Pancreas (tissue), 10 donors: Measurements from ENCODE around the gene AVP. TPM values are rescaled to one million over a fixed set of nuclear protein-coding genes. Genes with fewer than 3 reads are reported as not detected.

ENCODE experiments used
- ATAC-seq, 4 donors: fragments of 200-7000 bp; cut with Tn5 transposase; one replicate each; pipeline versions ENCODE4 v1.8.0 to v1.9.1; 2020; ENCODE audit warnings: mild to moderate bottlenecking in 4 of 4, moderate library complexity in 4 of 4
- DNase-seq, 6 donors: peaks; one replicate each; pipeline ENCODE4 v3.0.0-alpha.2; 2020
- FAIRE-seq: peaks from 2 replicates; lab custom pipeline; 2012; peaks lifted over from hg19 to GRCh38; lab: Jason Lieb, UNC
- H3K27ac ChIP-seq, 4 donors: fragments of 200-600 bp; sonication (generic); 1 replicate in 3 of 4; 2 replicates in 1 of 4; pipeline versions ENCODE4 v1.5.0 to v1.8.0; 2020
- H3K27me3 ChIP-seq, 4 donors: fragments of 200-600 bp; one replicate each; pipeline ENCODE4 v1.8.0; 2021
- H3K36me3 ChIP-seq, 3 donors: fragments of 200-600 bp; sonication (generic) in 1 of 3; one replicate each; pipeline versions ENCODE4 v1.5.0 to v1.8.0; 2020 to 2021
- H3K4me1 ChIP-seq, 3 donors: fragments of 200-600 bp; one replicate each; pipeline ENCODE4 v1.8.0; 2021
- H3K4me3 ChIP-seq, 4 donors: fragments of 200-600 bp; sonication (generic) in 2 of 4; one replicate each; pipeline versions ENCODE4 v1.5.0 to v1.8.0; 2020 to 2021
- H3K9me3 ChIP-seq, 4 donors: fragments of 200-600 bp; one replicate each; pipeline ENCODE4 v1.8.0; 2021
- WGBS, 2 donors: extraction: QIAGEN DNeasy Blood & Tissue Kit; methylation state at CpG; one replicate each; pipeline ENCODE4 v1.1.7; 2013; 5-methylcytosine and 5-hydroxymethylcytosine counted together
- intact Hi-C, 3 donors: fragments of 100-400 bp; cut with DNase I; formaldehyde crosslinking; loops; one replicate each; pipeline versions ENCODE4 v1.11.1 to v1.14.2; 2022
- polyA plus RNA-seq, 2 donors: library from polyadenylated mRNA; stranded (reverse); fragments of 200-250 nt; gene quantifications; one replicate each; pipeline ENCODE4 v1.2.3, GENCODE V29; 2013
- total RNA-seq, 6 donors: library from RNA; stranded (reverse); fragmentation: NEBNext Ultra II Directional in 4 of 6; extraction: Animal tissue kit (Norgen Biotek cat#: 25700) in 4 of 6; gene quantifications; one replicate each; pipeline versions ENCODE4 v1.2.1 to v1.2.4, GENCODE V29; 2021 to 2023
- TF ChIP-seq, protein P1 (sequence below), 4 donors: fragments of 200-600 bp; sonication (generic) in 3 of 4; IDR thresholded peaks; one replicate each; pipeline versions ENCODE4 v1.5.0 to v1.8.0; 2021; ENCODE audit warnings: antibody characterized with exemption in 4 of 4
- donor health status: healthy with polysubstance abuse.
- donor health status: DM: no; HTN: no; CAD: no; lungs with moderate emphysema.
- donor health status: DM: no; HTN: no; CAD: no.
- donor health status: control.
- donor health status: control.
- donor health status: Bipolar disorder and iron deficiency.
- donor health status: DM: yes; HTN: yes; CAD: no.
- donor health status: DM: no; HTN: no; CAD: no.
- donor health status: DM: no; HTN: no; CAD: no.
- donor health status: DM: yes; HTN: yes; CAD: no.

Gene AVP
- total and polyA plus RNA-seq, 8 donors, result not detected

DNA sequence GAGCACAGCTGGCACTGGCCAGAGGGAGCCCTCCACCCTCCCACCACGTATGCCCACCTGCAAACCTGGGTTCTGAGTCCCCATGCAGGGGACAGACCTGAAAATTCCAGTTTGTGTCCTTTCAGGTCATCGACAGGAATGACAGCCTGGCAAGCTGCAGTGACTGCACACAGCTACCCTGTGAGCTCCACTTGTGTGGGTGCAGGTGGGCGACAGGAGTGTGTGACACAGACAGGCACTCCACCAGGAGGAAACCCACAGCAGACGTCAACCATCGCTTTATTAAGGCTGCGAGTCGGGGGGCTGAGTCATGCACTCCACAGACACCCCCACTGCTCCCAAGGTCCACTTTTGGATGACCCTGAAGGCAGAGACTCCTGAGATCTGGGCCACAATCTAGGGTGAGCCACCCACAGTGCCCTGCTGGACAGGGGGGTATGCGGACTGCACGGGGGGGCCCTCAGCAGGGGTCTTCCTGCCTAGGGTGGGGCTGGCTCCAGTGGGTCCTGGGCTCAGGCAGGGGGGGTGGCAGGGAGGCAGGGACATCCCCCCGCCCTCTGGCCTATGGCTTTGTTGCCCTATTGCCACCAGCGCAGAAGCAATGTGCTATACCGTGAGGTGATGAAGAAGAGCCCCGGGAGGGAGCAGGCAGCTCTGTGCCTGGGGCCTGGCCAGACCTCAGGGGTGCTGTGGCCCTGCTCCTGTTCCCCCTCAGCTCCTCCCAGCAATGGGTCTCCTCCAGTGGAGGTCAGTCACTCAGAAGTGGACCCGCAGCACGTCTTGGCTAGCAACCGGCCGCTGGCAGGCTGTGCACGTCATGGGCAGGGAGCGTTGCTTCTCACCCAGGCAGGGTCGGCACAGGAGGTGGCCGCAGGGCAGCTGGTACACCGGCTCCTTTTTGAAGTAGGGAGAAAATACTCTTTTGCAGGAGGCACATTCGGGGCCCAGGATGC, 25.1 kb upstream of the AVP start:
- peaks cover 0 to 6% (median 6%) of the 10 kb centered on the region in 3 donors for H3K36me3 ChIP-seq
- H3K4me3 ChIP-seq, result no peak overlapping the region
- no peak overlapping the region for H3K27ac ChIP-seq
- TF ChIP-seq, protein P1, sequence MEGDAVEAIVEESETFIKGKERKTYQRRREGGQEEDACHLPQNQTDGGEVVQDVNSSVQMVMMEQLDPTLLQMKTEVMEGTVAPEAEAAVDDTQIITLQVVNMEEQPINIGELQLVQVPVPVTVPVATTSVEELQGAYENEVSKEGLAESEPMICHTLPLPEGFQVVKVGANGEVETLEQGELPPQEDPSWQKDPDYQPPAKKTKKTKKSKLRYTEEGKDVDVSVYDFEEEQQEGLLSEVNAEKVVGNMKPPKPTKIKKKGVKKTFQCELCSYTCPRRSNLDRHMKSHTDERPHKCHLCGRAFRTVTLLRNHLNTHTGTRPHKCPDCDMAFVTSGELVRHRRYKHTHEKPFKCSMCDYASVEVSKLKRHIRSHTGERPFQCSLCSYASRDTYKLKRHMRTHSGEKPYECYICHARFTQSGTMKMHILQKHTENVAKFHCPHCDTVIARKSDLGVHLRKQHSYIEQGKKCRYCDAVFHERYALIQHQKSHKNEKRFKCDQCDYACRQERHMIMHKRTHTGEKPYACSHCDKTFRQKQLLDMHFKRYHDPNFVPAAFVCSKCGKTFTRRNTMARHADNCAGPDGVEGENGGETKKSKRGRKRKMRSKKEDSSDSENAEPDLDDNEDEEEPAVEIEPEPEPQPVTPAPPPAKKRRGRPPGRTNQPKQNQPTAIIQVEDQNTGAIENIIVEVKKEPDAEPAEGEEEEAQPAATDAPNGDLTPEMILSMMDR (IDR thresholded peaks at IDR 0.05), result no peak
- DNase-seq (no peak), ATAC-seq (no peak), FAIRE-seq (no peak)
- no peaks in the 10 kb centered on the region for H3K9me3 ChIP-seq
- intact Hi-C loops, result loop anchor here in 1 of 3 donors (10.0 kb wide), 2 partner anchors 55 to 65 kb away; partner anchors contain the start of gene LZTS3
- no peaks in the 10 kb centered on the region for H3K27me3 ChIP-seq
- H3K4me1 ChIP-seq, result no peaks in the 10 kb centered on the region
- WGBS, 2 donors, result 89 to 94% methylated on average over 23 of the region's 23 CpGs

DNA sequence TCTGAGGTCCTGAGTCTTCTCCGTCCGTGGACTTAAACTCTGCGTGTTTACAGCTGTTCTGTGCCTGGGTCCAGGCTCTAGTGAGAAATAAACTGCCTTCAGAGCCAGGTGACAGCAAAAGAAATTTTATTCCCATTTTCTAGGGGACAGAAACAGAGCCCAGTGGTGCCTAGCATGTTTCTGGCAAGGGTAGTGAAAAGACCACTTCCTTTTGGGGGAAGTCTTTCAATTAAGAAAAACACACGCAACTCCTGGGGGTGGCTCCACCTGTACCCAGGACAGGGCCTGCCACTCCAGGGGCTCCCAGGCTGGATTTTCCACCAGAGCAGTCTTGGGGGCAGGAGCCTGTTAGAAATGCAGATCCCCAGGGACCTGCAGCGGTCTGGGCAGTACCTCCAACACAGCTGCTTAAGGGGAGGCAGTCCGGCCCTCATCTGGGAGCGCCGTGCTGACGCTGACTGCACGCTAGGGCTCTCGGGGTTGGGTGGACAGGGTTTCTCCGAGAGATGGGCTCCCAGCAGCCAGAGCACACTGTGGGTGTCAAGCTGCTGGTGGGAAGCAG, 23.0 kb upstream of the AVP start:
- TF ChIP-seq, protein P1 (IDR thresholded peaks at IDR 0.05), result no peak
- Histone ChIP-seq H3K36me3 (peaks cover 0 to 6% (median 6%) of the 10 kb centered on the region in 3 donors), H3K27me3 (no peaks in the 10 kb centered on the region), H3K27ac (no peak overlapping the region), H3K9me3 (no peaks in the 10 kb centered on the region), H3K4me1 (no peaks in the 10 kb centered on the region), H3K4me3 (no peak overlapping the region)
- no peak for FAIRE-seq
- intact Hi-C loops, result no loop called here
- WGBS, 2 donors, result 94 to 95% methylated on average over 12 of the region's 12 CpGs
- no peak for ATAC-seq
- DNase-seq, result no peak

- intact Hi-C loops, result no loop called here
- DNase-seq (no peak), ATAC-seq (no peak), FAIRE-seq (no peak)
- 86 to 91% methylated on average over 14 of the region's 14 CpGs for WGBS, 2 donors
- Histone ChIP-seq H3K27ac (no peak overlapping the region), H3K4me1 (no peaks in the 10 kb centered on the region), H3K9me3 (no peaks in the 10 kb centered on the region), H3K27me3 (no peaks in the 10 kb centered on the region), H3K4me3 (no peak overlapping the region), H3K36me3 (peaks cover 0 to 6% (median 6%) of the 10 kb centered on the region in 3 donors)
- TF ChIP-seq, protein P1 (IDR thresholded peaks at IDR 0.05), result no peak
Observed at GRCh38 chr20:3106658-3107463, 22.3 kb upstream of the AVP start.

- no peaks in the 10 kb centered on the region for H3K9me3 ChIP-seq
- DNase-seq (no peak), ATAC-seq (no peak), FAIRE-seq (no peak)
- no peaks in the 10 kb centered on the region for H3K27me3 ChIP-seq
- no peak overlapping the region for H3K27ac ChIP-seq
- H3K36me3 ChIP-seq, result peaks cover 0 to 6% (median 6%) of the 10 kb centered on the region in 3 donors
- TF ChIP-seq, protein P1 (IDR thresholded peaks at IDR 0.05), result no peak
- WGBS, 2 donors, result 89 to 97% methylated on average over 3 of the region's 3 CpGs
- intact Hi-C loops, result no loop called here
- H3K4me3 ChIP-seq, result no peak overlapping the region
- no peaks in the 10 kb centered on the region for H3K4me1 ChIP-seq
Observed at GRCh38 chr20:3106185-3106584, 21.7 kb upstream of the AVP start.
